Osteoblast (primary cell): Measurements from ENCODE around the gene TOMM70. TPM values are rescaled to one million over a fixed set of nuclear protein-coding genes. Genes with fewer than 3 reads are reported as not detected.

Source experiments
- DNase-seq: peaks from one replicate; pipeline ENCODE4 v3.0.0; 2011; ENCODE audit warnings: low spot score, mixed read lengths; ENCODE audit not compliant: insufficient read length; ENCODE audit errors: missing footprints
- H2AFZ ChIP-seq: 2 replicates; pipeline ENCODE4 v1.6.0; 2011; ENCODE audit warnings: mild to moderate bottlenecking, low read length
- H3K27ac ChIP-seq: 2 replicates; pipeline ENCODE4 v1.5.1; 2011; ENCODE audit warnings: mild to moderate bottlenecking, low read depth, low read length, moderate library complexity
- H3K27me3 ChIP-seq: 2 replicates; pipeline ENCODE4 v1.6.0; 2012; ENCODE audit warnings: mild to moderate bottlenecking, control low read depth, inconsistent platforms, low read length, moderate library complexity; ENCODE audit not compliant: insufficient read depth
- H3K36me3 ChIP-seq: 2 replicates; pipeline ENCODE4 v1.5.1; 2011; ENCODE audit warnings: mild to moderate bottlenecking, low read length, control low read depth, moderate library complexity; ENCODE audit not compliant: insufficient read depth
- H3K4me1 ChIP-seq: 2 replicates; pipeline ENCODE4 v1.5.1; 2011; ENCODE audit warnings: mild to moderate bottlenecking, low read length, control low read depth, moderate library complexity; ENCODE audit not compliant: insufficient read depth
- H3K4me2 ChIP-seq: 2 replicates; pipeline ENCODE4 v1.6.0; 2011; ENCODE audit warnings: mild to moderate bottlenecking, low read length; ENCODE audit not compliant: insufficient read depth
- H3K4me3 ChIP-seq: fragments of 200-600 bp; sonication (generic); 3 replicates; pipeline ENCODE4 v1.5.1; 2012; ENCODE audit warnings: mild to moderate bottlenecking, low read length, inconsistent platforms; ENCODE audit not compliant: insufficient read depth
- H3K79me2 ChIP-seq: 2 replicates; pipeline ENCODE4 v1.6.0; 2012; ENCODE audit warnings: mild to moderate bottlenecking, low read length, control low read depth, inconsistent platforms; ENCODE audit not compliant: insufficient read depth
- H3K9me3 ChIP-seq: 2 replicates; pipeline ENCODE4 v1.5.1; 2011; ENCODE audit warnings: low read depth, low read length, control low read depth
- H4K20me1 ChIP-seq: 2 replicates; pipeline ENCODE4 v1.6.0; 2012; ENCODE audit warnings: mild to moderate bottlenecking, low read length, control low read depth; ENCODE audit not compliant: insufficient read depth
- CTCF ChIP-seq: IDR thresholded peaks from 2 replicates; pipeline ENCODE4 v1.5.1; 2011; ENCODE audit warnings: mild to moderate bottlenecking, low read depth, low read length, moderate library complexity; ENCODE audit errors: extremely low read depth
- total RNA-seq: library from RNA; depleted of rRNA; stranded (reverse); fragments of >200 nt; gene quantifications from 2 replicates; pipeline ENCODE4 v1.2.3, GENCODE V29; 2012

TOMM70 gene
- total RNA-seq, 1 donor: 52.5 TPM

GRCh38 chr3:100395679-100396431 lies 5.0 kb downstream of the TOMM70 start:
- Histone ChIP-seq H3K9me3 (no peaks in the 10 kb centered on the region), H2AFZ (no peak overlapping the region), H3K27me3 (no peaks in the 10 kb centered on the region), H3K4me2 (no peak overlapping the region), H3K79me2 (peaks cover 99% of the 10 kb centered on the region), H3K4me3 (no peak overlapping the region), H3K27ac (no peak overlapping the region), H4K20me1 (peaks cover 43% of the 10 kb centered on the region), H3K36me3 (no peaks in the 10 kb centered on the region), H3K4me1 (peaks cover 15% of the 10 kb centered on the region)
- TF ChIP-seq CTCF: no peak
- DNase-seq: no peak

GRCh38 chr3:100389025-100389424 lies 11.9 kb downstream of the TOMM70 start:
- no peak for TF ChIP-seq CTCF
- H2AFZ ChIP-seq: no peak overlapping the region
- H3K4me1 ChIP-seq: peaks cover 28% of the 10 kb centered on the region
- H3K4me2 ChIP-seq: no peak overlapping the region
- no peak overlapping the region for H3K4me3 ChIP-seq
- H3K27me3 ChIP-seq: no peaks in the 10 kb centered on the region
- H3K27ac ChIP-seq: no peak overlapping the region
- H4K20me1 ChIP-seq: peaks cover 26% of the 10 kb centered on the region
- no peaks in the 10 kb centered on the region for H3K9me3 ChIP-seq
- peaks cover 8% of the 10 kb centered on the region for H3K36me3 ChIP-seq
- H3K79me2 ChIP-seq: peaks cover 87% of the 10 kb centered on the region
- no peak for DNase-seq

GRCh38 chr3:100386437-100387074 lies 14.3 kb downstream of the TOMM70 start:
- Histone ChIP-seq H2AFZ (no peak overlapping the region), H3K27me3 (no peaks in the 10 kb centered on the region), H4K20me1 (peaks cover 17% of the 10 kb centered on the region), H3K4me2 (peak overlapping the region; percentile 2), H3K36me3 (peaks cover 24% of the 10 kb centered on the region), H3K4me1 (peaks cover 28% of the 10 kb centered on the region), H3K9me3 (no peaks in the 10 kb centered on the region), H3K27ac (no peak overlapping the region), H3K79me2 (peaks cover 70% of the 10 kb centered on the region), H3K4me3 (no peak overlapping the region)
- no peak for TF ChIP-seq CTCF
- DNase-seq: no peak
